ENCODE measurements around the gene APOA1.

Gene APOA1

DNA sequence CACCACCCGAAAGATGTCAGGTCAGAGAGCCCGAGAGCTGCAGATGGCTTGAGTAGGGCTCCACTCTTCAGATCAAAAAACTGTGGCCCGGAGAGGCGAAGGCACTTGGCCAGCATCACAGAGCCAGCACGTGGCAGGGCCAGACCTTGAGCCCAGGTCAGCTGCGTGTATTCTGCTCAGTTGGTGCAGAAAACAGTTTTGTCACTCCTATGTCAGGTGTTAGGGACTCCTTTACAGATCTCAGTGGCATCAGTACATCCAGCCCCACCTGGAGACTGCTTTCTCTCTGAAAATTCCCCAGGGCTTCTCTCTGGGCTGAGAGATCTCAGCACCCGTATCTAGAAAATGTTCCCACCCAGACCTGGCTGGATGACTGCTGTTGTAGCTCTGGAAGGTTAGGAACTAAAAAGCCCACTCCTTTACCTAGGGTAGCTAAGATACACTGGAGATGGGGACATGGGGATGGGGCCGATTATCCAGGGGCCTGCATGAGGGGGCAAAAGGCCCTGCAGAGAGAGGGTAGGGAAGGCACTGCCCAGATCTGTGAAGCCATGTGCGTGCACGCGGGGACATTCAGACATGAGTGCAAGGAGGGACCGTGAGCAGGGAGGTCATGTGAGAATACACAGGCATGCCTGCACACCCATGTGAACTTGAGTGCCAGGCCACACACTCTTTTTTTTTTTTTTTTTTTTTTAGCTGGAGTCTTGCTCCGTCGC lies 3.4 kb downstream of the APOA1 start:
- no peak for DNase-seq (ENCODE audit: low spot score)

DNA sequence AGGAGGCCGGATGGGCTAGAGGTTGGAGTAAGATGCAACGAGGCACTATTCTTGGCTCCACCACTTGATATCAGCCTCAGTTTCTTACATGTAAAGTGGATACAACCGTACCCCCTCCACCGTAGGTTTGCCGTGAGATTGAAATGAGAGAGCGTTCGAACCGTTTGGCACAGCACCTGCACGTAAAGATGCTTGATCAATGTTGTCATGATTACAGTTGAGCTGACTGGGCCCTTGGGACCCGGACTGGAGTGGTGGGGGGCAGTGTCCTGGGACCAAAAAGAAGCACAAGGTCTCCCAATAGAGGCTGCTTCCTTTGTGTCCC lies 4.0 kb downstream of the APOA1 start:
- no peak for DNase-seq (ENCODE audit: low spot score)

DNA sequence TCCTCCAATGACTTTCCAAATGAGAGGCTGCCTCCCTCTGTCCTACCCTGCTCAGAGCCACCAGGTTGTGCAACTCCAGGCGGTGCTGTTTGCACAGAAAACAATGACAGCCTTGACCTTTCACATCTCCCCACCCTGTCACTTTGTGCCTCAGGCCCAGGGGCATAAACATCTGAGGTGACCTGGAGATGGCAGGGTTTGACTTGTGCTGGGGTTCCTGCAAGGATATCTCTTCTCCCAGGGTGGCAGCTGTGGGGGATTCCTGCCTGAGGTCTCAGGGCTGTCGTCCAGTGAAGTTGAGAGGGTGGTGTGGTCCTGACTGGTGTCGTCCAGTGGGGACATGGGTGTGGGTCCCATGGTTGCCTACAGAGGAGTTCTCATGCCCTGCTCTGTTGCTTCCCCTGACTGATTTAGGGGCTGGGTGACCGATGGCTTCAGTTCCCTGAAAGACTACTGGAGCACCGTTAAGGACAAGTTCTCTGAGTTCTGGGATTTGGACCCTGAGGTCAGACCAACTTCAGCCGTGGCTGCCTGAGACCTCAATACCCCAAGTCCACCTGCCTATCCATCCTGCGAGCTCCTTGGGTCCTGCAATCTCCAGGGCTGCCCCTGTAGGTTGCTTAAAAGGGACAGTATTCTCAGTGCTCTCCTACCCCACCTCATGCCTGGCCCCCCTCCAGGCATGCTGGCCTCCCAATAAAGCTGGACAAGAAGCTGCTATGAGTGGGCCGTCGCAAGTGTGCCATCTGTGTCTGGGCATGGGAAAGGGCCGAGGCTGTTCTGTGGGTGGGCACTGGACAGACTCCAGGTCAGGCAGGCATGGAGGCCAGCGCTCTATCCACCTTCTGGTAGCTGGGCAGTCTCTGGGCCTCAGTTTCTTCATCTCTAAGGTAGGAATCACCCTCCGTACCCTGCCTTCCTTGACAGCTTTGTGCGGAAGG lies 4.8 kb downstream of the APOA1 start:
- DNase-seq (ENCODE audit: low spot score): no peak

DNA sequence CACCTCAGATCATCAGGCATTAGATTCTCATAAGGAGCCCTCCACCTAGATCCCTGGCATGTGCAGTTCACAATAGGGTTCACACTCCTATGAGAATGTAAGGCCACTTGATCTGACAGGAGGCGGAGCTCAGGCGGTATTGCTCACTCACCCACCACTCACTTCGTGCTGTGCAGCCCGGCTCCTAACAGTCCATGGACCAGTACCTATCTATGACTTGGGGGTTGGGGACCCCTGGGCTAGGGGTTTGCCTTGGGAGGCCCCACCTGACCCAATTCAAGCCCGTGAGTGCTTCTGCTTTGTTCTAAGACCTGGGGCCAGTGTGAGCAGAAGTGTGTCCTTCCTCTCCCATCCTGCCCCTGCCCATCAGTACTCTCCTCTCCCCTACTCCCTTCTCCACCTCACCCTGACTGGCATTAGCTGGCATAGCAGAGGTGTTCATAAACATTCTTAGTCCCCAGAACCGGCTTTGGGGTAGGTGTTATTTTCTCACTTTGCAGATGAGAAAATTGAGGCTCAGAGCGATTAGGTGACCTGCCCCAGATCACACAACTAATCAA lies 5.6 kb downstream of the APOA1 start:
- no peak for DNase-seq (ENCODE audit: low spot score)

DNA sequence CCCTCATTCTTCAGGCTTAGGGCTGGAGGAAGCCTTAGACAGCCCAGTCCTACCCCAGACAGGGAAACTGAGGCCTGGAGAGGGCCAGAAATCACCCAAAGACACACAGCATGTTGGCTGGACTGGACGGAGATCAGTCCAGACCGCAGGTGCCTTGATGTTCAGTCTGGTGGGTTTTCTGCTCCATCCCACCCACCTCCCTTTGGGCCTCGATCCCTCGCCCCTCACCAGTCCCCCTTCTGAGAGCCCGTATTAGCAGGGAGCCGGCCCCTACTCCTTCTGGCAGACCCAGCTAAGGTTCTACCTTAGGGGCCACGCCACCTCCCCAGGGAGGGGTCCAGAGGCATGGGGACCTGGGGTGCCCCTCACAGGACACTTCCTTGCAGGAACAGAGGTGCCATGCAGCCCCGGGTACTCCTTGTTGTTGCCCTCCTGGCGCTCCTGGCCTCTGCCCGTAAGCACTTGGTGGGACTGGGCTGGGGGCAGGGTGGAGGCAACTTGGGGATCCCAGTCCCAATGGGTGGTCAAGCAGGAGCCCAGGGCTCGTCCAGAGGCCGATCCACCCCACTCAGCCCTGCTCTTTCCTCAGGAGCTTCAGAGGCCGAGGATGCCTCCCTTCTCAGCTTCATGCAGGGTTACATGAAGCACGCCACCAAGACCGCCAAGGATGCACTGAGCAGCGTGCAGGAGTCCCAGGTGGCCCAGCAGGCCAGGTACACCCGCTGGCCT lies 7.1 kb downstream of the APOA1 start:
- DNase-seq (ENCODE audit: low spot score): no peak

DNA sequence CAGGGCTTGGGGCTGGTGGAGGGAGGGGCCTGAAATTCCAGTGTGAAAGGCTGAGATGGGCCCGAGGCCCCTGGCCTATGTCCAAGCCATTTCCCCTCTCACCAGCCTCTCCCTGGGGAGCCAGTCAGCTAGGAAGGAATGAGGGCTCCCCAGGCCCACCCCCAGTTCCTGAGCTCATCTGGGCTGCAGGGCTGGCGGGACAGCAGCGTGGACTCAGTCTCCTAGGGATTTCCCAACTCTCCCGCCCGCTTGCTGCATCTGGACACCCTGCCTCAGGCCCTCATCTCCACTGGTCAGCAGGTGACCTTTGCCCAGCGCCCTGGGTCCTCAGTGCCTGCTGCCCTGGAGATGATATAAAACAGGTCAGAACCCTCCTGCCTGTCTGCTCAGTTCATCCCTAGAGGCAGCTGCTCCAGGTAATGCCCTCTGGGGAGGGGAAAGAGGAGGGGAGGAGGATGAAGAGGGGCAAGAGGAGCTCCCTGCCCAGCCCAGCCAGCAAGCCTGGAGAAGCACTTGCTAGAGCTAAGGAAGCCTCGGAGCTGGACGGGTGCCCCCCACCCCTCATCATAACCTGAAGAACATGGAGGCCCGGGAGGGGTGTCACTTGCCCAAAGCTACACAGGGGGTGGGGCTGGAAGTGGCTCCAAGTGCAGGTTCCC lies 7.8 kb downstream of the APOA1 start, which contains the start of gene APOC3:
Gene APOC3, plus strand, starts transcription at position 383 of the 659 bp plus-strand sequence. CDS start 676 bp downstream, outside the sequence.
- no peak for DNase-seq (ENCODE audit: low spot score)

DNA sequence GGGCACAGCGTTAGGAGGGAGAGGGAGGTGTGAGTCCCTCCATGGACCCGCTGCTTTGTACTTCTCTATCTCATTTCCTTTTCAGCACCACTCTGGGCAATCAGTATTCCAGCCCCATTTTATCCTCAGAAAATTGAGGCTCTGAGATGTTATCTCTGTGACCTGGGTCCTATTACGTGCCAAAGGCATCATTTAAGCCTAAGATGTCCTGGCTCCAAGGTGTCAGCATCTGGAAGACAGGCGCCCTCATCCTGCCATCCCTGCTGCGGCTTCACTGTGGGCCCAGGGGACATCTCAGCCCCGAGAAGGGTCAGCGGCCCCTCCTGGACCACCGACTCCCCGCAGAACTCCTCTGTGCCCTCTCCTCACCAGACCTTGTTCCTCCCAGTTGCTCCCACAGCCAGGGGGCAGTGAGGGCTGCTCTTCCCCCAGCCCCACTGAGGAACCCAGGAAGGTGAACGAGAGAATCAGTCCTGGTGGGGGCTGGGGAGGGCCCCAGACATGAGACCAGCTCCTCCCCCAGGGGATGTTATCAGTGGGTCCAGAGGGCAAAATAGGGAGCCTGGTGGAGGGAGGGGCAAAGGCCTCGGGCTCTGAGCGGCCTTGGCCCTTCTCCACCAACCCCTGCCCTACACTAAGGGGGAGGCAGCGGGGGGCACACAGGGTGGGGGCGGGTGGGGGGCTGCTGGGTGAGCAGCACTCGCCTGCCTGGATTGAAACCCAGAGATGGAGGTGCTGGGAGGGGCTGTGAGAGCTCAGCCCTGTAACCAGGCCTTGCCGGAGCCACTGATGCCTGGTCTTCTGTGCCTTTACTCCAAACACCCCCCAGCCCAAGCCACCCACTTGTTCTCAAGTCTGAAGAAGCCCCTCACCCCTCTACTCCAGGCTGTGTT lies 8.5 kb downstream of the APOA1 start:
- DNase-seq (ENCODE audit: low spot score): no peak

DNA sequence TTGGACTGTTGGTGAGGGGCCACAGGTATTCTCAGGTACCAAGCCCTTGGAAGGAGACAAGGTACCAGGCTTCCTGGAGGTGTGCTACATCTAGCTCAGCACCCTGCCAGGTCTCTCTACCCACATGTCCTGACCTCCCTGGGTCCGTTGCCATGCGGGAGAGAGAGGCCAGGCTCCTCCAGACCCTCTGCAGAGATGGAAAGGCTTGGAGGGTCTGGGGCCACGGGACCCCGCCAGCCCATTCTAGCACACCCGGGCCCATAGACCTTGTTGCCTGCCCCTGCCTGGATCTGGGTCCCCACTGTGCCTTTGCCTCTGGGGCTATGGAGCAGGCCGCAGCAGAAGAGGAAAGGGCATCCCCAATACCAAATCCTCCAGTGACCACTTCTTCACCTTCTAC lies 10.0 kb downstream of the APOA1 start:
- no peak for DNase-seq (ENCODE audit: low spot score)

DNA sequence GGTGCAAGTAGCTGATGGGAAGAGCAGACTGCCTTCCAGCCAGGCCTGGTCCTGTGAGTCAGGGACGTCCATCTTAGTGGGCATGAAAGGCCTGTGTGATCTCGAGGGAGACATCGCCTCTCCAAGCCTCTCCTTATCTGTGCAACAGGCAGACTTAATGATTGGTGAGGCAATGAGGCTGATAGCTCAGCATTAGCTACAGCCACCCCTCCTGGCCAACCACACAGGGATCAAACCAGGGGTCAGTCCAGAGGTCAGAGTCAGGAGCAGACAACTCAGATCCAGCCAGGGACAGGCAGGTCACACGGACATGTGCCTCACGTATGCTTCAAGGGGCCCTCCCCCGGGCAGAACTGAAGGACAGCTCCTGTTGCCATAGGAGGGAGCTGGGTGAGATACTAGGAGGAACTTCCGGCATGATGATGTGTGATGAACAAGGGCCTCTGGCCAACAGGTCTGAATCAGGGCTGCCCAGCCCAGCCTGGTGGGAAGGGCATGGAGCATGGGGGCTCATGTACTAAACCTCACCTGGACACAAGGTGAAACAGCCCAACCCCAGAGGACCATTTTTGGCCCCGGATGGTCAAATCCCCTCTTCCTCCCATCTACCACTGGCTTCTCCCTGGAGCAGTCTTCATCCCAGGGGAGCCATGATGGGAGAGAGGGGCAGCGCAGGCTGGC lies 10.5 kb downstream of the APOA1 start:
- DNase-seq (ENCODE audit: low spot score): no peak

DNA sequence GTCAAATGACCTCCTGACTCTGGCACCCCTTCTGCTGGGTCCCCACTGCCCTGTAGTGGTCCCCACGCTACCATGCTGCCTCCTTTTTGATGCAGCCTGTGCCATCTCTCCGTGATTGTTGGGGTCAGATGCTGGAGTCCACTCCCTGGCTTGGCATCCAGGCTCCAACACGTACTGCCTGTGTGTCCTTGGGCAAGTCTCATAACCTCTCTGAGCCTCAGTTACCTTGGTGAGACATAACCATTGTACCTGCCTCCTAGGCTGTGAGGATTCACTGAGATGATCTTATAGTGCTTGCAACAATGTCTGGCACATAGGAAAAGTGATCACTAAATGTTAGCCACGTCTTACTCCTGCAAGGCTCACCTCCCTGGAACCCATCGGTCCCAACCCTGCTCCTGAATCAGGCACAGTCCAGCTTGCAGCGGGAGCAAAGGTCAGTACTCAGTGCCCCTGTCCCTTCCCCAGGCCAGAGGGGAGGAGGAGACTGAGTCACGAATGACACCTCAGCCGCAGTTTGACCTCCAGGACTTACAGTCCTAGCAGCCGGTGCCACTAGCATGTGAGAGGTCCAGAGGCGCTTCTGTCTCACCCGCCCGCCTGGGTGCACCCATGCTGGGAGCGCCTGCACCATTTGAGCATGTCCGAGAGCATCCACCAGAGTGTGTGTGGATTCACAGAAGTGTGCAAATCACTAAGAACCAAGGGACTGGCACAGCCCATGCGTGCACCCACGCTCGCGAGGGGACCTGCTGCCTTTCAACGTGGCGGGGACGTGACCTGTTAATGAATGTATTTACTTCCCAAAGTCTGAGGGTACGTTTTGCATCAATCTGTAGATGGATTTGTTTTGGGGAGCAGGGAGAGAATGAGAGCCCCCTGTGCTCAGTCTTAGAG lies 11.3 kb downstream of the APOA1 start:
- no peak for DNase-seq (ENCODE audit: low spot score)

DNA sequence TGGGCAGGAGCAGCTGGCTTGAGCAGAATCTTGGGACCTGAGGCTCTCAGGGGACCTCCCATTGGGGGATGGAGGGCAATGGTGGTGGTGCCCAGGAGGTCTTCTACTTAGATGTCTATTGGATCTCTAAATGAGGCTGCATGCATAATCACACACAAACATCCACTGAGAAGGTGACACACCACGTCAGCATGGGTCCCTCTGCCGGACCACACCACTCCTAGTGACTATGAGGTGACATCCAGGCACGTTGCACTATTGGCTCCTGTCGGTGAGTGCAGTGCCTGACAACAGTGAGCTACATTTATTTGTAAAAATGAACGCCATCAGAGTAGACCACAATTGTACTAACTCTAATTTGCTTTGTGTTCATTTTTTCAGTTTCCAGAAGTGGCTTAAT lies 12.0 kb downstream of the APOA1 start:
- no peak for DNase-seq (ENCODE audit: low spot score)

DNA sequence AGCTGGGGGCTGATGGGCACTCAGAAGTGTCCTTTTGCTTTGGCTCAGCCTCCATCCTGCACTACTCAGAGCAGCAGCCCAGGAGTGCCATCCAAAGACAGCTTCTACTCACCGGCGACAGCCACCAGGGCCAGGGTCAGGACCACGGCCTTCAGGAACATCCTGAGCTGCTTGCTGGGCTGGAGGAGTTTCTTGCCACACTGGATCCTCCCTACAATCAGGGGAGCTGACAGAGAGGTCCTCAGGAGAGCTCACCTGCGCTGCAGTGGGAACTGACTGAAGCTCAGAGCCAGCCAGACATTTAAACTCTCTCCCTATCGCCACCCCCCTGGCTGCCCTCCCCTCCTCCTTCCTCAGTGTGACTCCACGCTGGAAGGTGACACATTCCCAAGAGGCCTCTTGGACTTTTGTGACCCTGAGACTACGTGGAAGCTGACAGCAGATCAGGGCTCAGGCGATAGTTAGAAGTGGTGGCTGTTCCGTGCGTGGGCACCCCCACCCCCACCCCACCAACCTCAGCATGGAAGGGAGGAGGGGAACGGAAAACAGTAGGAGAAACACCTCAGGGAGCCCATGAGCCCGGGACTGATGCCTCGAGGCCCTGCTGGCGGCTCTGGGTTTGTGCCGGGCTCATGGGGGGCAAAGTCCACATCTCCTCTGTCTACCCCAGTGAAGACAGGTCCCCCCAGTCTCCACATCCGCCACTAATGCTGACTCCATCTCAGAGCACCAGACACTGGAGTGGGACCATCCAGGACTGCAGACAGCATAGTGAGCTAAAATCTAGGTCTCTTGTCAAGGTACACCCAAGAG lies 14.2 kb downstream of the APOA1 start, which contains the start of gene APOA4:
Gene APOA4, minus strand, starts transcription at position 274 of the 813 bp plus-strand sequence. Its CDS starts 113 bp downstream, at position 161.
- DNase-seq (ENCODE audit: low spot score): no peak

DNA sequence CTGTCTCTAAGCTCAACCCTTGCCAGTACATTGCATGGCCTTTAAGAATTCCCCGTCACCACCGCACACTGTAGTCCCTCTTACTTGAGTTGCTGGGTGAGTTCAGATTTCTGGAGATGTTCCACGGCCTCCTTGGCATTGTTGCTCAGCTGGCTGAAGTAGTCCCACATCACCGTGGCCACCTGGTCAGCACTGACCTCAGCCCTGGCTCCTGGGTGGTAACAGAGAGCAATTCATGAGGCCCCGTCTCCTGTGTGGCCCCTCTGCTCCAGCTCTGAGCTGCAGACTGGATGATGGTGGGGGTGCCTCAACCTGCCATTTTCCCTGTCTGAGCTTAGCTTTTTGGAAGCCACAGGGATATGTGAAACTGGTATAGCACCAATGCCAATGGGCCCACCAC lies 14.8 kb downstream of the APOA1 start:
- DNase-seq (ENCODE audit: low spot score): no peak

DNA sequence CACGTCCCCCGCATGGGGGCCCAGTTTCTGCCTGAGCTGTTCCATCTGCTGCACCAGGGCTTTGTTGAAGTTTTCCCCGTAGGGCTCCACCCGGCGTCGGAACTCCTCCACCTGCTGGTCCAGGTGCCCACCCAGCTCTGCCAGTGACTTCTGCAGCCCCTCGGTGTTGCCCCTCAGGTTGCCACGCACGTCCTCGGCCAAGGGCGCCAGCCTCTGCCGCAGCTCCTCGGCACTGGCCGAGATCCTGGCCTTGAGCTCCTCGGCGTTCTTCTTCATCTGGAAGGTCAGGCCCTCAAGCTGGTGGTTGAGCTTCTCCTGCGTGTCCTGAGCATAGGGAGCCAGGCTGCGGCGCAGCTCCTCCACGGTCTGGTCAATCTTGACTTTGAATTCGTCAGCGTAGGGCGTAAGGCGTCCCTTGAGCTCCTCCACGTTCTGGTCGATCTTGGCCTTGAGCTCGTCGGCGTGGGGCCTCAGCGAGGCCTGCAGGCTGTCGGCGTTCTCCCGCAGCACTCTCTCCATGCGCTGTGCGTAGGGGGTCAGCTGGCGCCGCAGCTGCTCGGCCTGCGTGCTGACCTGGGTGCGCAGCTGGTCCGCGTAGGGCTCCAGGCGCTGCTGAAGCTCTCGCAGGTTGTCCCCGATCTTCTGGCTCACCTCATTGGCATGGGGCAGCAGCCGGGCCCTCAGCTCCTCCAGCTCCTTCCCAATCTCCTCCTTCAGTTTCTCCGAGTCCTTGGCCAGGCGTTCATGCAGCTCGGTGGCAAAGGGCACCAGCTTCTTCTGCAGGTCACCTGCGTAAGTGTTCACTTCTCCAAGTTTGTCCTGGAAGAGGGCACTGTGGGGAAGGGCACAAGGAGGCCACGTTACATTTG lies 16.1 kb downstream of the APOA1 start:
- no peak for DNase-seq (ENCODE audit: low spot score)

DNA sequence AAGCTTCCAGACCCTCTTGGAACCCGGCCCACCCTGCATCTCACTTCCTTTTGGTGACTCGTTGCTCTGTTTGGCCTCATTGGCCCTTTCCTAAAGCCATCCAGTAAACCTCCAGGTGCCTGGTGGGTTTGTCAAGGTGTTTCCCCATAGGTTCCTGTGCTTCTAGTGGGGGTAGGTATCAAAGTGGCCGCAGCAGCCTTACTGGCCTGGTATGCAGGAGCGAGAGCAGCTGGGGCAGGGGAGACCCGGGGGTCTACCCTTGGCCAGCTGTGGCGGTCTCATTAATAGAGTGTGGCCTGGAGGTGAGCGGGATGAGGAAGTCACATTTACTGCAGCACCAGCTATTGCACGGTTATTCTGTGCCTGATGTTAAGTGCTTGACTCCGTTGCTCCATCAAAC lies 18.4 kb downstream of the APOA1 start:
- no peak for DNase-seq (ENCODE audit: low spot score)

DNA sequence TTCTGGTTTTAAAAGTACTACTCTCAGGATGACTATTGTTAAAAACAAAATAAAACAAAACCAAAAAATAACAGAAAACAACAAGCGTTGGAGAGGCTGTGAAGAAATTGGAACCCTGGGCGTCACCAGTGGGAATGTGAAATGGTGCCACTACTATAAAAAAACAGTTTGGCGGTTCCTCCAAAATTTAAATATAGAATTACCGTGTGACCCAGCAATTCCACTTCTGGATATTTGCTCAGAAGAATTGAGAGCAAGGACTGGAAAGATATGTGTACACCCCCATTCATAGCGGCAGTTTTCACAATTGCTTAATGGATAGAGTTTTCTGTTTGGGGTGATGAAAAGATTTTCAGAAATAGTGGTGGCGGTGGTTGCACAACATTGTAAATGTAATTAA lies 22.9 kb downstream of the APOA1 start:
- DNase-seq (ENCODE audit: low spot score): no peak
